ENCODE measurements around the gene MORN1. TPM values are rescaled to one million over a fixed set of nuclear protein-coding genes. Genes with fewer than 3 reads are reported as not detected.

Gene MORN1
- total RNA-seq, 4 donors from 2014 or later = 3.0 to 34.0 (median 12.5) TPM

- intact Hi-C loops (cut with DNase I; ENCODE audit: low total_unique reads) = no loop called here
- H3K9me3 ChIP-seq = no peaks in the 10 kb centered on the region
- in situ Hi-C loops (cut with MboI; ENCODE audit: low pct_ligation_motif_present in 1 of 4, low pct_unique_long_range_greater_than_20kb in 1 of 4, low sequenced_read_pairs in 3 of 4) = no loop called here
- no peaks in the 10 kb centered on the region for H3K27me3 ChIP-seq
- TF ChIP-seq EP300 (IDR thresholded peaks at IDR 0.05; ENCODE audit: low read depth) = no peak
- no peak for TF ChIP-seq POLR2A (IDR thresholded peaks at IDR 0.05)
- TF ChIP-seq POLR2AphosphoS5 (IDR thresholded peaks at IDR 0.05) = no peak
- TF ChIP-seq CTCF (IDR thresholded peaks at IDR 0.05) = no peak
- no peaks in the 10 kb centered on the region for H3K36me3 ChIP-seq
- no peak overlapping the region for H3K4me3 ChIP-seq
- no peak for DNase-seq
- WGBS, 2 donors (ENCODE audit: low coverage in 1 of 2) = 89% methylated on average over 12 of the region's 13 CpGs; no CpG with 5 or more reads in 1 of the 2 donors
- no peak overlapping the region for H3K27ac ChIP-seq
- no peaks in the 10 kb centered on the region for H3K4me1 ChIP-seq
These were observed 44.0 kb downstream of the MORN1 start for GRCh38 chr1:2347409-2347785.

- H3K4me1 ChIP-seq = no peaks in the 10 kb centered on the region
- no peaks in the 10 kb centered on the region for H3K27me3 ChIP-seq
- WGBS, 2 donors (ENCODE audit: low coverage in 1 of 2) = 0 to 77% methylated on average over 1 to 12 of the region's 17 CpGs
- H3K36me3 ChIP-seq = no peaks in the 10 kb centered on the region
- H3K27ac ChIP-seq = no peak overlapping the region
- no peak overlapping the region for H3K4me3 ChIP-seq
- in situ Hi-C loops (cut with MboI; ENCODE audit: low pct_ligation_motif_present in 1 of 4, low pct_unique_long_range_greater_than_20kb in 1 of 4, low sequenced_read_pairs in 3 of 4) = no loop called here
- no peak for DNase-seq
- intact Hi-C loops (cut with DNase I; ENCODE audit: low total_unique reads) = no loop called here
- H3K9me3 ChIP-seq = no peaks in the 10 kb centered on the region
- TF ChIP-seq POLR2AphosphoS5 (IDR thresholded peaks at IDR 0.05) (no peak), POLR2A (IDR thresholded peaks at IDR 0.05) (no peak), CTCF (IDR thresholded peaks at IDR 0.05) (no peak), EP300 (IDR thresholded peaks at IDR 0.05; ENCODE audit: low read depth) (no peak)
These were observed 44.5 kb downstream of the MORN1 start for GRCh38 chr1:2346691-2347408.

DNA sequence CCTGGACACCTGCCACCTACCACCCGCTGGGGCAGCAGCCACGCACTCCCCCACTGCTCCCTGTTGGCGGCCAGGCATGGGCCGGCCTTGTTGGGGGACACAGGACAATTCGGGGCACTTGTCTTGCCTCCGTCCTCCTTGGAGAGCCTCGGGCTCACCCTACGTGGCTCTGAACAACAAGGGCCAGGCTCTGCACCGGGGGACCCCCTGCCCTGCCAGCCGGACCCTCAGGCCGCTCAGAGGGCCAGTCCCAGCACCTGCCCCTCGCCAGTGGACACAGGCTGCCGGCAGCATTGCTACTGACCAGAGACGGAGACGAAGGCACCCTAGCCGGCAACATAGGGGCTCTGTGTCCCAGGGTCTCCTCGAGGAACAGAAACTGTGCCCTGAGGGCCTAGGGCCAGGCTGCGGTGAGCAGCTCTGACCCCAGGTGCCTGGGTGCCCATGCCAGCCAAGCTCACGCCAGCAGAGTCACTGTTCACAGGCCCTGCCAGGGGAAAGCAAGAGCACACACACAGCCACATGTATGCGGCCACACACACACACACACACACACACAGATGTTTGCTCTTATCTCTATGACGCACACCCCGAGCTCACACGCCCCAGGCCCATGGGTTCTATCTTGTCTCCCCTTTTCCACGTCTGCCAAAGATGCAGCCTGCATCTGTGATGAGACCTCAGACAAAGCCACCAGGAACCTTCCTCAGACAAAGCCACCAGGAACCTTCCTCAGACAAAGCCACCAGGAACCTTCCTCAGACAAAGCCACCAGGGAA is 45.9 kb downstream of the MORN1 start:
- no peaks in the 10 kb centered on the region for H3K9me3 ChIP-seq
- TF ChIP-seq POLR2AphosphoS5 (IDR thresholded peaks at IDR 0.05) (no peak), EP300 (IDR thresholded peaks at IDR 0.05; ENCODE audit: low read depth) (no peak), POLR2A (IDR thresholded peaks at IDR 0.05) (no peak), CTCF (IDR thresholded peaks at IDR 0.05) (no peak)
- no peaks in the 10 kb centered on the region for H3K27me3 ChIP-seq
- intact Hi-C loops (cut with DNase I; ENCODE audit: low total_unique reads) (no loop called here), in situ Hi-C loops (cut with MboI; ENCODE audit: low pct_ligation_motif_present in 1 of 4, low pct_unique_long_range_greater_than_20kb in 1 of 4, low sequenced_read_pairs in 3 of 4) (no loop called here)
- 85% methylated on average over 22 of the region's 24 CpGs; no CpG with 5 or more reads in 1 of the 2 donors for WGBS, 2 donors (ENCODE audit: low coverage in 1 of 2)
- no peaks in the 10 kb centered on the region for H3K36me3 ChIP-seq
- no peak for DNase-seq
- H3K27ac ChIP-seq = no peak overlapping the region
- no peak overlapping the region for H3K4me3 ChIP-seq
- no peaks in the 10 kb centered on the region for H3K4me1 ChIP-seq

DNA sequence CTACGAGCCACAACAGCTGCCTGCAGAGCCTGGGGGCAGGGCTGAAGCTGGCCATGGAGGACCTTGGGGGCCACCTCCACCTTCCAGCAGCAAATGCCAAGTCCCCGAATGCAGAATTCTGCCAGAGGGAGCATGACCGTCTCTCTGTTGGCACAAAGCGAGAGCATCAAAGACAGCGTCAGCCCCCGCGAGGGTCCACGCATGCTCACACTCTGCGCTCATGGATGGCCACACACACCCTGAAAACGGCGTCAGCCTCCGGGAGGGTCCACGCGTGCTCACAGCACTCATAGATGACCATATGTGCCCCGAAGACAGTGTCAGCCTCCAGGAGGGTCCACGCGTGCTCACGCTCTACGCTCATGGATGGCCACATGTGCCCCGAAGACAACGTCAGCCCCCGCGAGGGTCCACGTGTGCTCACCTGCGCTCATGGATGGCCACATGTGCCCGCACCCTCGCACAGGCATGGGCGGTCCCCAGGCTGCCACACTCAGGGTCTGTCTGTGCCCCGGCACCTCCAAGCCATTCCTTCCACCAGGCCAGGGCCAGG is 46.5 kb downstream of the MORN1 start:
- Histone ChIP-seq H3K4me3 (no peak overlapping the region), H3K27ac (no peak overlapping the region), H3K9me3 (no peaks in the 10 kb centered on the region), H3K36me3 (no peaks in the 10 kb centered on the region), H3K4me1 (no peaks in the 10 kb centered on the region), H3K27me3 (no peaks in the 10 kb centered on the region)
- TF ChIP-seq EP300 (IDR thresholded peaks at IDR 0.05; ENCODE audit: low read depth) = no peak
- no peak for TF ChIP-seq CTCF (IDR thresholded peaks at IDR 0.05)
- no peak for TF ChIP-seq POLR2A (IDR thresholded peaks at IDR 0.05)
- TF ChIP-seq POLR2AphosphoS5 (IDR thresholded peaks at IDR 0.05) = no peak
- in situ Hi-C loops (cut with MboI; ENCODE audit: low pct_ligation_motif_present in 1 of 4, low pct_unique_long_range_greater_than_20kb in 1 of 4, low sequenced_read_pairs in 3 of 4) = no loop called here
- 94% methylated on average over 28 of the region's 29 CpGs; no CpG with 5 or more reads in 1 of the 2 donors for WGBS, 2 donors (ENCODE audit: low coverage in 1 of 2)
- intact Hi-C loops (cut with DNase I; ENCODE audit: low total_unique reads) = no loop called here
- DNase-seq = no peak
